Tibial nerve (tissue), 4 donors: ENCODE measurements around the gene MDM1.
A peak's percentile ranks its signal among the peaks of the same experiment; 100 is the strongest.

ENCODE experiments used
- CTCF ChIP-seq, 5 experiments: fragments of 200-600 bp in 3 of 5; fragments of 450-650 bp in 2 of 5; sonication (generic) in 3 of 5; IDR thresholded peaks; one replicate each; pipeline ENCODE4 v1.5.1; 2016 to 2019; ENCODE audit warnings: antibody characterized with exemption in 5 of 5, mild to moderate bottlenecking in 3 of 5, moderate library complexity in 2 of 5
- EP300 ChIP-seq, 2 donors: sonication (generic); formaldehyde crosslinking; IDR thresholded peaks; one replicate each; pipeline ENCODE4 v1.6.1; 2017; ENCODE audit warnings: antibody characterized with exemption in 2 of 2, mild to moderate bottlenecking in 1 of 2
- POLR2A ChIP-seq, 2 donors: fragments of 450-650 bp; IDR thresholded peaks; one replicate each; pipeline ENCODE4 v1.6.1; 2017; ENCODE audit warnings: antibody characterized with exemption in 2 of 2, mild to moderate bottlenecking in 2 of 2, moderate library complexity in 2 of 2

GRCh38 chr12:68368327-68368726 lies 36.2 kb upstream of the MDM1 start:
- TF ChIP-seq CTCF (IDR thresholded peaks at IDR 0.05), result no peak
- TF ChIP-seq EP300 (IDR thresholded peaks at IDR 0.05), result peak in 1 of 2 donors; percentile 12
- TF ChIP-seq POLR2A (IDR thresholded peaks at IDR 0.05), result no peak
